Hematopoietic multipotent progenitor cell treated with erythropoietin and hydrocortisone succinate and interleukin-3 and kit ligand, for 15 days (in vitro differentiated cells): ENCODE results near the gene PLK5.

Source experiments
- DNase-seq: peaks from one replicate; pipeline ENCODE4 v3.0.0-alpha.2; 2015; ENCODE audit warnings: low spot score

Gene PLK5

GRCh38 chr19:1555487-1556389 lies 31.9 kb downstream of the PLK5 start:
- DNase-seq: no peak

GRCh38 chr19:1556390-1557070 lies 32.7 kb downstream of the PLK5 start:
- DNase-seq: no peak

GRCh38 chr19:1558552-1558951 lies 34.7 kb downstream of the PLK5 start:
- no peak for DNase-seq

GRCh38 chr19:1560286-1560882 lies 36.5 kb downstream of the PLK5 start:
- DNase-seq: no peak

GRCh38 chr19:1561236-1561842 lies 37.5 kb downstream of the PLK5 start:
- DNase-seq: no peak

DNA sequence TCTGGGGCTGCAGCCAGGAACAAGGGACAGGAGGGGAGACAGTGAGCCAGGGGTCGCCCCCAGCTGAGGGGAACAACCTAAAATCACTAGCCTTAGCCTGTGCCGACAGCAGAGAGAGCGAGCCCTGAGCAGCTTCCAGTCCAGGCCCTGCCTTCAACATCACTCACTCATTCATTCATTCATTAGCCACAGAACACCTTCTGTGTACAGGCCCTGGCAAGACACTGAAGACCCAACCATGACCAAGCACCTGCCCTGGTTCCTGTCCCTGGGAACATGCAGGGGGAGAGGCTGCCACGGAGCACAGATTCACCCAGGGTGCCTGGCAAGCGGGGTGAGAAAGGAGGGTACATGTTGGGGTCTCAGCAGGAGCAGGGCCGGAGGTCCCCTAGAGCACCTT lies 39.4 kb downstream of the PLK5 start:
- no peak for DNase-seq

- DNase-seq: no peak
Measured at GRCh38 chr19:1566392-1567115, 42.7 kb downstream of the PLK5 start.

DNA sequence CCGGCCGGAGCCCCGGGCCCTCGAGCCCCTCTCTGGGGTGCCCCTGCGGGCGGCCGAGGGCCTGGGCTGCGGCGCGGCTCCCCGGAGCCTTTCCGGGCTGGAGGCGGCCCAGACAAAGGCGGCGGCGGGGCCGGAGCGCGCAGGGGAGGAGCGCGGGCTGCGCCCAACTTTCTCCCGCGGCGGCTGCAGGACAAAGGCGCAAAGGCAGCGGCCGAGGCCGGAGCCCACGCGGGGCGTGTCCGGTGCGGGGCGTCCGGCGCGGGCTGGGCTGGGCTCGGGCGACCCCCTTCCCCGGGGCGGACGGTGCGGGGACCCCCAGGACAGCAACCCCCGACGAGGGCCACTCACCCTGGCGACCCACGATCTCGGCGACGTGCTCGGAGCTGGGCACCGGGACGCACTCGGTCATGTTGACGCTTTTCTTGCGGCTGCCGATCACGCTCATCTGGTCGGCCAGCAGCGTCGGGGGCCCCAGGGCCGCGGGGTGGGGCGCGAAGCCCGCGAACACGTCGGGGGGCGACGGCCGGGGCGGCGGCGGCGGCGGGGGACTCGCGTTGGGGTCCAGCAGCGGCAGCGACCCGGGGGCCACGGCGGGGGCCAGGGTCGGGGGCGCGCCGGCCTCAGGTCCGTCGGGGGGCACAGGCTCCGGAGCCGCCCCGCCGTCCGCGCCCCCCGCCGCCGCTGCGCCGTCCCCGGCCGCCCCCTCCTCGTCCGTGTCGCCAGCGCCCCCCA lies 43.4 kb downstream of the PLK5 start:
- no peak for DNase-seq

- DNase-seq: no peak
Measured at GRCh38 chr19:1567848-1568227, 44.0 kb downstream of the PLK5 start.

DNA sequence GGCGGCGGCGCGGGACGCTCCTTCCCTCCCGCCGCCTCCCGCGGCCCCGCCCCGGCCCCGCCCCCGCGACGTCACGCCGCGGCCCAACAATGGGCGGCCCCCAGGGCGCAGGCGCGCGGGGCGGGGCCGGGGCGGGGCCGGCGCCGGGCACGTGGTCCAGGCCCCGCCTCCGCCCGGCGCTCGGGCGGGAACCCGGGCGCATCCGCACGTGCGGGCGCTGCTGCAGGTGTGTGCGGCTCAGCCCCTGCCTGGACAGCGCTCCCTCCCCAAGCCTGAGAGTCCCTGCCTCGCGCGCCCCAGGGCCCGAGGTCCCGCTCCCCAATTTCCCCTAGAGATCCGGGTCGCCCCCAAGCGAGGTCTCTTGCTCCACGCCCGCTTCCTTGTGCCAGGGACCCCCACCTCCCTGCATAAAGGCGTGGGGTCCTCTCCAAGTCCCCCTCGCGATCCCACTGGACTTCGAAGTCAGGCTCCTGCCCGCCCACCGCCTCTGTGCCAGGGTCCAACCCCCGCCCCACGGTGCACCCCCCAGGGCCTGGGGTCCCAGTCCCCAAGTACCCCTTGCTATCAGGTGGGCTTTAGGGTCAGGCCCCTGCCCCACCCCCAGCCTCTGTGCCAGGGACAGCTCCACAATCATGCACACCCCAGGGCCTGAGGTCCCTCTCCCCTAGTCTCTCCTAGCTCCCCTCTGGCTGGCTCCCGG lies 44.6 kb downstream of the PLK5 start, which contains the start of gene MEX3D:
TSS of gene MEX3D (minus strand) at position 6 of the 700 bp plus-strand sequence. CDS start 267 bp downstream, outside the sequence.
- DNase-seq: peak; percentile 84

DNA sequence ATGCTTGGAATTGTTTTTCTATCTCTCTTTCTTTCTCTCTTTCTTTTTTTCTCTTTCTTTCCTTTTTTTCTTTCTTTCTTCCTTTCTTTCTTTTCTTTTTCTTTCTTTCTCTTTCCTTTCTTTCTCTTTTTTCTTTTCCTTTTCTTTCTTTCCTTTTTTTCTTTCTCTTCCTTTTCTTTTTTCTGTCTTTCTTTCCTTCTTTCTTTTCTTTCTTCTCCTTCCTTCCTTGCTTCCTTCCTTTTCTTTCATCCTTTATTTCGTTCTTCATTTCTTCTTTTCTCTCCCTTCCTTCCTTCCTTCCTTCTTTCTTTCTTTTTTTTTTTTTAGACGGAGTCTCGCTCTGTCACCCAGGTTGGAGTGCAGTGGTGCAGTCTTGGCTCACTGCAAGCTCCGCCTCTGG lies 46.1 kb downstream of the PLK5 start:
- DNase-seq: no peak

GRCh38 chr19:1570836-1571235 lies 47.0 kb downstream of the PLK5 start:
- DNase-seq: no peak

GRCh38 chr19:1571358-1571757 lies 47.5 kb downstream of the PLK5 start:
- DNase-seq: no peak

DNA sequence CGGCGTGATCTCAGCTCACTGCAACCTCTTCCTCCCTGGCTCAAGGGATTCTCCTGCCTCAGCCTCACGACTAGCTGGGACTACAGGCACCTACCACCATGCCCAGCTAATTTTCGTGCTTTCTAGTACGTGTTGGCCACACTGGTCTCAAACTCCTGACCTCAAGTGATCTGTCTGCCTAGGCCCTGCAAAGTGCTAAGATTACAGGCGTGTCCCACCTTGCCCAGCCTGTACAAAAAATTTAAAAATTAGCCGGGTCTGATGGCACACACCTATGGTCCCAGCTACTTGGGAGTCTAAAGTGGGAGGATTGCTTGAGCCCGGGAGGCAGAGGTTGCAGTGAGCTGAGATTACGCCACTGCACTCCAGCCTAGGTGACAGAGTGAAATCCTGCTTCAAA lies 48.9 kb downstream of the PLK5 start:
- no peak for DNase-seq

DNA sequence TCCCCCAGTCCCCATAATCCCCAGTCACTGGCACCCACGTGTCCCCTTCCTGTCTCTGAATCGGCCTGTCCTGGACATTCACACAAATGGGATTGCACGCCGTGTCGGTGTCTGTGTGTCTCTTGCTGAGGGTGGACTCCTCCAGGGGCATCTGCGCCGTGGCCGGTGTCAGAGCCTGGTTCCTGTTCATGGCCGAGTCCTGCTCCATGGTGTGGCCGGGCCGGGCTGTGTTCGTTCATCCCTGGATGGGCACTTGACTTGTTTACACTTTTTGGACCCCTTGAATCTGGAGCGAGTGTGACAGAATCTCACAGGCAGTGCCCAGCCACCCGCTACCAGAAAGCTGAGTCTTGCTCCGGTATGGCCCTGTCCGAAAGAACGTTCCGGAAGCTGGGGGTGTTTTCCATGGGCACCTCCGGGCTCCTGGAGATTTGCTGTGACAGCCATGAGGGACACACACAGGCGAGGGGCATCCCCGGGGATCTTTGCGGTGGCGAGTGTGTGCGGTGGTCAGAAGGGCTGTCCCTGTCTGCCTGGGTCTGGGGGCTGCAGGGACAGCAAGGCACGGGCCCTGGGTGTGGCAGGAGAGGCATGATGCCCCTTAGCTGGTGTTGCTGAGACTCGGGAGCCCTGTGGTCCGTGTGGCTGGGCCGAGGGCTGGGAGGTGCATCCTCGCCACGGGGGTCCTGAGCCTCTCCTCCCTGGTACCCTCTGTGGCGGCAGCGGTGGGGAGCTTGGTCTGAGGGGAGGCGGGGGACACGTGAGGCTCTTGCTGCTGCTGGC lies 50.7 kb downstream of the PLK5 start:
- no peak for DNase-seq

DNA sequence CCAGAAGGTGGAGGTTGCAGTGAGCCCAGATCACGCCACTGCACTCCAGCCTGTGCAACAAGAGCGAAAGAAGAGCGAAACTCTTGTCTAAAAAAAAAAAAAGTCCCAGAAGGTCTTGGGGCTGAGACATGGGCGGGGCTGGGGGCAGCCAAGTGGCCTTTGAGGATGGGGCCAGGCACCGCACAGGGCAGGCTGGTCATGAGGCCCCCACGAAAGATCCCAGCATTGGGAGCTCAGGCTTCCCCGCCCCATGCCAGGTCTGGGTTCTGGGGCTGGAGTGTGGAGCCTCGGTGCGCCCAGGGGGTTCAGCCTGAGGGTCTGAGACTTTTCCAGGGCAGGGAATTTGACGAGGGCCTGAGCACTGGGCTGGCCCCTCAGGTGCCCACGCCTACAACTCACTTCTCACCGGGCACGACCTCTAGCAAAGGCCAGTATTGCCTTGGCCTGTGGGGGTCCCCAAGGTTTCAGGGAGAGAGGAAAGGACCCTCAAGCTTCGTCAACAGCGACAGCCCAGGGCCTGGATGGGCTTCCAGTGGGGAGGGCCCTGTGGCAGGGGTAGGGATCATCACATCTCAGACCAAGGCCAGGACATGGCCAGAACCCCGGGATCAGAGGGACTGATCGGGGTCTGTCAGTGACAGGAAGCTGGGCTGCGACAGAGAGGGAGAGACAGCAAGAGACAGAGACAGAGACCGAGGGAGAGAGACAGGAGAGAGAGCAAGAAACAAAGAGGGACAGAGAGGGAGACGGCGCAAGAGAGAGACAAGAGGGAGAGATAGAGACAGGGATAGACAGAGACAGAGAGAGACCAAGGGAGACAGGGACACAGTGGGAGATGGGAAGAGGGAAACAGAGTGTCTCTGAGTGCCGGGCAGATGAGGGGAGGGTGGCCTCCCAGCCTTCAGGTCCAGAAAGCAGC lies 51.7 kb downstream of the PLK5 start:
- no peak for DNase-seq

- no peak for DNase-seq
Measured at GRCh38 chr19:1576242-1577089, 52.6 kb downstream of the PLK5 start.
